ENCODE results near the gene ERCC2.
"Not testable (repeated sequence)": the region's sequence is repeated elsewhere in the genome, so short reads cannot be mapped to it uniquely, and the experiment has no call there.

ERCC2 gene

DNA sequence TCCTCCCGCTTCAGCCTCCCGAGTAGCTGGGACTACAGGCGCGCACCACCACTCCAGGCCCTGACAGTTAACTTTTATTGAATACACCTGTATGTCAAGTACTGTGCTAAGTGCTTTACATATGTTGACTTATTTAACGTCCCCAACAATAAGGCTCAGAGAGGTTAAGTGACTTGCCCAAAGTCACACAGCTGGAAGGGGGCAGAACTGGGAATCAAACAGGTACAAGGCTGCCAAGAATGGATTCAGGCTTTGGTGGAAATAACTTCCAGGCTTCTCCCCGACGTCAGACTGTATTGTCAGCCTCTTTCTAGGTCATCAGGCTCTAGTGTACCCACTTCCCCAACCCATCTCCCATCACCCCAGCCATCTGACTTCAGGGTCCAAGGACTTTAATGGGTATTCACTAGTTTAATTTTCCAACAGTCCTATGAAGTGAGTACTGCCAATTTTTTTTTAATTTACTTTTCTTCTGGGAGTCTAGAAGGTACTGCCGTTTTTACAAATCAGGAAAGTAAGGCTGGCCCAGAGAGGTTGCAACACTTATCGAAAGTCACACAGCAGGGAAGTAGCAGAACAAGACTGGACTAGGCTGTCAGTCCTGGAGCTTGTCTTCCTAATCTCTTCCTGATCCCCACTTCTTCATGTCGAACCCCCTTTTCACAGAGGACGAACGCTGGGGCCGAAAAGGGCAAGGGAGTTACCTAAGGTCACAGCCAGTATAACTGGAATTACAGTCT is 42.8 kb downstream of the ERCC2 start:
- no peak for DNase-seq

DNA sequence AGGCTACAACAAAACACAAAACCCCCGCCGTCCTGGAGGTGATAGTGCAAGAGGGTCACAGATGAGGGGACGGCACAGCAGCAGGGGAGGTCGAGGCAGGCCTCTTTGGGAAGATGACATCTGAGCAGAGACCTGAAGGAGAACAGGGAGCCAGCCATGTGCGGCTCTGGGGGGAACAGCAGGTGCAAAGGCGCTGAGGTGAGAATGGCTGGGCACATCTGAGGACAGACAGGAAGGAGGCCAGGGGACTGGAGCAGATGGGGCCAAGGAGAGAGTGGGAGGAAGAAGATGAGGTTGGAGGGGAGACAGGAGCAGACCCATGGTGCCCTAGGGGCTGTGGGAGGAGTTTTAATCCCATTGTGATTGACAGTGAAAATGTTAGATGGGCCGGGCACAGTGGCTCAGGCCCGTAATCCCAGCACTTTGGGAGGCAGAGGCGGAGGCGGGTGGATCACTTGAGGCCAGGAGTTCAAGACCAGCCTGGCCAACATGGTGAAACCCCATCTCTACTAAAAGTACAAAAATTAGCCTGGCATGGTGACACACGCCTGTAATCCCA is 45.9 kb downstream of the ERCC2 start:
- DNase-seq: no peak

DNA sequence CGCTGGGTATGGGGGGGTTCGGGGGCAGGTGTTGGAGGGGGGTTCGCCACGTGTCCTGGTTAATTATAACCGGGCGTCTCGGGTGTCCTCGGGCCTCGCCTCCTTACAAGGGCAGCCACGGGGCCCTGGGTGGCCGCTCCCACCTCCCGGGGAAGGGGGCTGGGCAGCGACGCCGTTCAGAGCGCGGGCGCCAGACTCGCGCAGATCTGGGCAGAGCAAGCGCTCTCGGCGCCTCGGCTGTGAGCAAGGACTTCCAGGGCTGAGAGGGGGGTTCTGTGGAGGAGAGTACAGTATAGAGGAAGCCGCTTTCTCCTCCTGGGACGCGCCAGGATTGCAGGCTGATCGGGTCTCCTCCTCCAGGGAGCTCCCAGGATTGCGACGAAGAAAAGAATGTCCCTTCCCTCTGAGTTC is 46.7 kb downstream of the ERCC2 start:
- DNase-seq: no peak

DNA sequence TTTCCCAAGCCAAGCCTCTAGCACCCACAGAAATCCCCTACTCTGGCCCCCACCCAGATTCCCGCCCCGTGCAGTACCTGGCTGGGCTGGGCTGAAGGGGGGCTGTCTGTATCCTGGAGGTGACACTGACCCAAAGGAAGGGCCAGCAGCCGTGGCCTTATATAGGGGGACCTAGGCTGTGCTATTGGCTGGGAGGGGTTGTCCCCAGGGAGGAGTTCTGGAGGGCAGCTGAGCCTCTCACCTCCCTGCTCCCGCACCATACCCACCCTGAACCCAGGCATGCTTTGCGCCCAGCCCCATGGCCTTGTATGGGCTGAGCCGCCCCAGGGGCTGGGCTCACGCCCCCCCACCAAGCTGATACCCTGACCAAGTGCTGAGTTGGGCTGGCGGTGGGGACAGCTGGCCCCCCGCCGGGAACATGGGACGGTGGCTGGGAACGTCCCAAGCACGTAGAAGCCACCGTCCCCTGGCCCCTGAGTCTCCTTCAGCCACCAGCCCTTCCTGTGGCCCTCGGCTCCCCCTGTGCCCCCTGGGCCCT is 47.6 kb downstream of the ERCC2 start, which contains the start of gene CKM:
TSS of gene CKM (minus strand) at position 132 of the 538 bp plus-strand sequence. CDS start 3,162 bp downstream, outside the sequence.
- no peak for DNase-seq

DNA sequence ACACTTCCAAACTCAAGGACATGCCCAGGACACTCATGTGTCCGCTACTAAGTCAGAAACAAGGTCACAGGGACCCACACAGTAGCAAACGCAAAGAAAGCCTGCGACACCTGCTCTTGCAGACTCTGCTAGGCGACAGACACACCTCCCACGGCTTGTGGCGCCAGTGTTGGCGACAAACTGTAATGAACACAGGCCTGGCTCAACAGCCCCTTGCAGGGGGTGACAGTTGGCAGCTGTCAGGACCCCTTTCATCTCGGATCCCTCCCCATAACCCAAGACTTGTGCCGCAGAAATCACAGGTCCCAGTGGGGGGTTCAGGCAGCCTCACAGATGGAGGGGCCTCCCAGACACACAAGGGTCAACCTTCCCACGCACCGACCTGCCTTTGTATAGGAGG is 48.1 kb downstream of the ERCC2 start:
- DNase-seq: no peak

DNA sequence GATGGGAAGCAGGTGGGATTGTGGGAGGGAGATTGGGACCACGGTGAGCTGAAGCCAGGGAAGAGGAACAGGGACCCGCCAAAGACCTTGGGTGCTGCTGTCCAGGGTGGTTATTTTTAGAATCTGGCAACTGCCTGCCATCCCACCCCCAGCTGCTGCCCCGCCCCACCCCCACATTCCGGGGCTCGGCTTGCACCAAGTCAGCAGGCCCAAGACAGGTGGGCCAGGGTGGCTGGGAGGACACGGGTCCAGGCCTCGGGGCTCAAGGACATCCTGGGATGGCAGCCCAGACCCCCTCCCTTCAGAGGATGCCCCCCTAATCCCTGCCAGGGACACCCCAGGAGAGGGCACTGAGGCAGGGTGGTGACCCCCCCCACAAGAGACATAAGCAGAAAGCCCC is 48.5 kb downstream of the ERCC2 start:
- DNase-seq: no peak

DNA sequence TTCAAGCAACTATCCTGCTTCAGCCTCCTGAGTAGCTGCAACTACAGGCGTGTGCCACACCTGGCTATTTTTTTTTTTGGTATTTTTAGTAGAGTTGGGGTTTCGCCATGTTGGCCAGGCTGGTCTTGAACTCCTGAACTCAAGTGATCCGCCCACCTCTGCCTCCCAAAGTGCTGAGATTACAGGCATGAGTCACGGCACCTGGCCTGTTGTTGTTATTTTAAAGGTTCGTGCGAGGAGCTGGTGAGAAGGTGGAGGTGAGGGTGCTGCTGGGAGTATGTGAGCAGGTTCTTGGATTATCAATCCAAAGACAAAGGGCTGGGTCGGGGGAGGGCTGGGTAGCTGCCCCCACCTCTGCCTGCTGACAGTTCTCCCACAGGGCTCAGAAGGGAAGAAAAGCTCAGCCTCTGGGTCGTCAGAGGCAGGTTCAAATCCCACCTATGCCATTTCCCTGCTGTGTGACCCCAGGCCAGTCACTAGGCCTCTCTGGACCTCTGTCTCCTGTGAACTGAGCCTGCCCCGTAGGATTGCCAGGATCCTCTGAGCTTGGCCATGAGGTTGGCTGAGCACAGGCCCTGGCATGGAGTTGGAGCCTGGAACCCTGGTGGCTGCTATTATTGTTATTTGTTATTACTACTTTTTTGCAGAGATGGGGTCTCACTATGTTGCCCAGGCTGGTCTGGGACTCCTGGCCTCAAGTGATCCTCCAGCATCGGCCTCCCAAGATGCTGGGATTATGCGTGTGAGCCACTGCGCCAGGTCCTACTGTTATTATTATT is 49.2 kb downstream of the ERCC2 start:
- DNase-seq: no peak

DNA sequence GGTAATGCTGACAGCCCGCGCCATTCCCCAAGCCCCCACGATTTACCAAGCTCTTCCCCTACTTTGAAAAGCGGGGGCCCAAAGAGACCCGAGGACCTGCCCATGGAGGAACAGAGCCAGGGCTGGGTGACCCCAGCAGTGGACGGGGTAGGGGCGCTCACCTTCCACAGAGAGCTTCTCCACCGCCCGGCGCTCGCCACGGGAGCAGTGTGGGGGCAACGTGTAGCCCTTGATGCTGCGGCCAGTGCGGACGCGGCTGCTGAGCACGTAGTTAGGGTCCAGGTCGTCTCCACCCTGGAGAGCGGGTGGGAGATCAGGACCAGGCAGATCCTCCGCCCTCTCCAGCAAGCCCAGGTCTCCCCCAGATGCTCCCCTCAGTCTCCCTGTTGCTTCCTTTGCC is 55.1 kb downstream of the ERCC2 start:
- no peak for DNase-seq

DNA sequence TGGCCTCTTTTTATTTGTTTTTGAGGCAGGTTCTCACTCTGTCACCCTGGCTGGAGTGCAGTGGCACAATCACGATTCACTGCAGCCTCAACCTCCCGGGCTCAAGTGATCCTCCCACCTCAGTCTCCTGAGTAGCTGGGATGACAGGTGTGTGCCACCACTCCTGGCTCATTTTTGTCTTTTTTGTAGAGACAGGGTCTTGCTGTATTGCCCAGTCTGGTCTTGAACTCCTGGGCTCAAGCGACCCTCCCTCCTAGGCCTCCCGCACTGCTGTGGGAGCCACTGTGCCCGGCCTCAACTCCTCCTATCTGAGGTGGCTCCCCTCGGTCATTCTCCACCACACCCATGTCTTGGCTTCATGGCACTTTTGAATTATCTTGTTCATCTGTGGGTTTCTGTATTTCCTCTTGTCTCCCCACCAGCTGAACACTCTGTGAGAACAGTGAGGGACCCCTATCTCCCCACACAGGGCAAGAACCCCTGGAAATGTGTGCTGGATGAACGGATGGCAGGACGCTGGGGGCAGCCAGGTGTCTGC is 55.6 kb downstream of the ERCC2 start:
- DNase-seq: no peak

DNA sequence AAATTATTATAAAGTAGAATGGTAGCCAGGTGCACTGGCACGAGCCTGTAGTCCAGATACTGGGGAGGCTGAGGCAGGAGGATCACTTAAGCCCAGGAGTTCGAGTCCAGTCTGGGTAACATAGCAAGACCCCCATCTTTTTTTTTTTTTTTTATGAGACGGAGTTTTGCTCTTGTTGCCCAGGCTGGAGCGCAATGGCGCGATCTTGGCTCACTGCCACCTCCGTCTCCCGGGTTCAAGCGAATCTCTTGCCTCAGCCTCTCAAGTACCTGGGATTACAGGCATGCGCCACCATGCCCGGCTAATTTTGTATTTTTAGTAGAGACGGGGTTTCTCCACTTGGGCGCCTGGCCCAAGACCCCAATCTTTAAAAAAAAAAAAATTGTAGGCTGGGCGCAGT is 58.1 kb downstream of the ERCC2 start:
- DNase-seq: not testable (repeated sequence)

DNA sequence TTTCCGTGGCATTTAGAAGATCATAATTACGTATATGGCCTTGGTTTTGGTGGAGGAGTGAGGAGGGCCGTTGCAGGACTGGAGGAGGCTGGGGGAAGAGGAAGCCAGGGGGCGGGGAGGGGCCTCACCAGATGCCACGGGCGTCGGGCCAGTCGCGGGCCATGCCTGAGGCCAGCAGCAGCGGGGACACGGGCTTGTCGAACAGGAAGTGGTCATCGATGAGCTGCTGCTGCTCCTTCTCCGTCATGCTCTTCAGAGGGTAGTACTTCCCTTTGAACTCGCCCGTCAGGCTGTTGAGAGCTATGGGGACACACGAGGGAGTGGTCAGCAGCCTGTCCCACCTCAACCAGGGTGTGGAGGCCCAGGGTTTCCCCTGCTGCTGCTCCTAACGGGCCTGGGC is 58.8 kb downstream of the ERCC2 start:
- no peak for DNase-seq

DNA sequence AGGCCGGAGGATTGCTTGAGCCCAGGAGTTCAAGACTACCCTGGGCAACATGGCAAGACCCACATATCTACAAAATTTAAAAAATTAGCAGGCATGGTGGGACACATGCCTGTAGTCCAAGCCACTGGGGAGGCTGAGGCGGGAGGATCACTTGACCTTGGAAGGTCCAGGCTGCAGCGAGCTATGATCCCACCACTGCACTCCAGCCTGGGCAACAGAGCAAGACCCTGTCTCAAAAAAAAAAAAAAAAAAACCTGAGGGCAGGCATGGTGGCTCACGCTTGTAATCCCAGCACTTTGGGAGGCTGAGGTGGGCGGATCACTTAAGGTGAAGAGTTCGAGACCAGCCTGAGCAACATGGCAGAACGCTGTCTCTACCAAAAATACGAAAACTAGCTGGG is 61.1 kb downstream of the ERCC2 start:
- DNase-seq: not testable (repeated sequence)

DNA sequence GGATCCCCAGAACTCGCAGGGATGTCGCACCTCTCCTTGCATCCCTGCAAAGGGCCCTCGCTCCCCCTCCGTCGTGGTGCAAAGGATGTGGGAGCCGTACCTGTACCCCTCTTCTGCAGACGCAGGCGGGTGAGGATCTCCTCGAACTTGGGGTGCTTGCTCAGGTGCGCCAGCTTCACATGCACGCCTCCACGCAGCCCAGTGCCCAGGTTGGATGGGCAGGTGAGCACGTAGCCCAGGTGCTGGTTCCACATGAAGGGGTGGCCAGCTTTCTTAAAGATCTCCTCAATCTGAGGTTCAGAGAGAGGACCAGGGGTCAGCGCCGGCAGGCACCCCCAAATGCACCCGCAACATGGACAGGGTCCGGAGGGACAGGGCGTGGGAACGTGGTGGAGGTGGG is 63.0 kb downstream of the ERCC2 start:
- no peak for DNase-seq

DNA sequence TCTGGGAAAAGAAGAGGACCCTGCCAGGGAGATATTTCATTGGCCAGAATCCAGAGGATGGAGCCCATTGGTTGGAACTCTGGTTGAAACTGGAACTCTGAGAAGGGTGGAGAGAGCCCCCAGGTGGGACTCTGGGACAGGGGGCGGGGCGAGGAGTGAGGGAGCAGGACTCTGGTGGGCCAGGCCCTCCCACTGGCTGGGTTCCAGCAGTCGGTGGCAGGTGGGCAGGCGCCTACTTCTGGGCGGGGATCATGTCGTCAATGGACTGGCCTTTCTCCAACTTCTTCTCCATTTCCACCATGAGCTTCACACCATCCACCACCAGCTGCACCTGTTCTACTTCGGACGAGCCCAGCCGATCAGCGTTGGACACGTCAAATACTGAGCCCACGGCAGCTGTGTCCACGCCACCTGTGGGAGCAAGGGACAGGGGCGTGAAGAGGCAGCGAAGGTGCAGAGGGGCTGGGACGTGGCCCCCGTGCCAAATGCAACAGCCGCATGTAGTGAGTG is 63.8 kb downstream of the ERCC2 start:
- DNase-seq: peak; percentile 53

DNA sequence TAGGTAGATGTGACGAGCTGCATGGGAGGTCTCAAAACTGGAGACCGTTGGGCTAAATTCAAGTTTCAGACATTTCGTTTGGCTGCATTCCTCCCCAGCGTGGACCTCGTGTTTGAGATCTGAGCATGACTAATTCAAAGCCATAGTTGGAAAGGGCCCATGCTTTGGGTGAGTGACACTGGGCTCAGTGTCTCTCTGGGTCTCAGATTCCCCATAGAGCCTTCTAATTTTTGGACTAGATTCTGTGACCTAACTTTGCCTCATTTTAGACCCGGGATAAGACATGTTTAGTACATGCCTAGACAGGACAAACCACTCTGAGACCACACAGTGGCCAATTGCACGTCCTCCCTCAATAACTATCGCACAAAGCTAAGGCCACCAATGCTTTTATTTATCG is 64.3 kb downstream of the ERCC2 start:
- no peak for DNase-seq

DNA sequence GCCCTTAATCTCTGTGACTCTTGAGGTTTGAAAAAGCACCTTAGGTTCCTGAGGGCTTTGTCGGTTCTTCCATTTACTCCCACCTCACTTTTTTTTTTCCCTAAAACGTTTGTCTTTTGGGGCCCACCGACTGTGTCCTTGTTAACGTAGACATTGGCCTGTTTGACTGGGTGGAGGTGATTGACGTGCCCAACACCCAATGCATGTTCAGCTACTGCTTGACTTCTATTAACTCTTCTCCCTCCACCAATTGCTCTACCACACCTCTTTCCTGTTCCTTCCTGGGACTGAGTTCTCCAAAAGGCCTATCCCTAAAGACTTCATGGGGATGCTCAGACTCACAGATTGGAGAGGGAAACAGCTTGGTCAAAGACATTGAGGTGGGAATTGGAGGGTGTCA is 65.0 kb downstream of the ERCC2 start:
- no peak for DNase-seq

DNA sequence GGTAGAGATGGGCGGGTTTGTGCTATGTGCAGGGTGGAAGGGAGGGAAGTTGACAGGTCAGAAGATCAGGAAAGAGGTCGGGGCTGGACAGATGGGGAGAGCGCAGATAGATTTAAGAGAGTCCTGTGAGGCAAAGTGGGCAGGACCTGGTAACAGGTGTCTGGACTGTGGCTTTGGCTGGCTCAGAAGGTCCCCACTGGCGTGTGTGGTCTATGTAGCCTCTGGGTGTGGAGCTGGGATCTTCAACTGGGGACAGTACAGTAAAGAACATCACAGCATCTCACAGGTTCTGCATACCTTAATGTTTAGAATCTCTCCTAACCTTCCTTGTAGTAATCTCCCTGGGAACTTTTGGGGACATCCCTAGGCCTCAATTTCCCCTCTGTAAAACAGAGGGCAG is 65.4 kb downstream of the ERCC2 start:
- DNase-seq: no peak

DNA sequence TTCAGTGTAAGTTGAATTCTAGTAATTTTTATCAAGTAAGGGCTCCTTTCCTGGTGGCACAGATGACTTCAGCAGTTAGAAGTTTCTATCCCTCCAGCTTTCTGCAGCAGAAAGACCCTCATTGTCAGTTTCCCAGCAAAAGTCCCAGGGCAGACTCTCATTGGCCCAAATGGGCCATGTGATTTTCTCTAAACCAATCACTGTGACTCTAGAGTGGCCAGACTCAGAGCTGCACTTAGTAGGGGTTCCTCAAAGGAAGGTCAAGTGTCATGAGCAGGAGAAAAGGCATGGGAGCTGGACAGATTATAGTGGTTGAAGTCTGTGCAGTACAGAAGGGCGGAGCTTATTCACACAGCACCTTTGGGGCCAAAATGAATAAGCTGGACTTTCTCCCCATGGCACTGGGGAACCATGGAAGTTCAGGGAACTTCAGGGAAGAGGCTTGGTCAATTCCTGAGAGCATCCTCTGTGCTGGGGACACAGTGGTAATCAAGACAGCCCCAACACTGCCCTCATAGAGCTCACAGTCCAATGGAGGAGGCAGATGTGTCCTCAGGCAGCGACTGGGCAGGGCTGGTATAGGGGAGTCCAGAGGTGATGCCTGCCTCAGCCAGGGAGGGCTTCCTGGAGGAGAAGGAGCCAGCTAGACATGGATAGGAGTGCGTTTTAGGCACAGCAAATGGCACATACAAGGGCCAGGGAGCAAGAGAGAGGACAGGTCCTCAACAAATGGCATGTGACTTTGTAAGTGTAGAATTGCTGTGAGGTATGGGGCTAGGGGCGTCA is 66.0 kb downstream of the ERCC2 start:
- DNase-seq: no peak

DNA sequence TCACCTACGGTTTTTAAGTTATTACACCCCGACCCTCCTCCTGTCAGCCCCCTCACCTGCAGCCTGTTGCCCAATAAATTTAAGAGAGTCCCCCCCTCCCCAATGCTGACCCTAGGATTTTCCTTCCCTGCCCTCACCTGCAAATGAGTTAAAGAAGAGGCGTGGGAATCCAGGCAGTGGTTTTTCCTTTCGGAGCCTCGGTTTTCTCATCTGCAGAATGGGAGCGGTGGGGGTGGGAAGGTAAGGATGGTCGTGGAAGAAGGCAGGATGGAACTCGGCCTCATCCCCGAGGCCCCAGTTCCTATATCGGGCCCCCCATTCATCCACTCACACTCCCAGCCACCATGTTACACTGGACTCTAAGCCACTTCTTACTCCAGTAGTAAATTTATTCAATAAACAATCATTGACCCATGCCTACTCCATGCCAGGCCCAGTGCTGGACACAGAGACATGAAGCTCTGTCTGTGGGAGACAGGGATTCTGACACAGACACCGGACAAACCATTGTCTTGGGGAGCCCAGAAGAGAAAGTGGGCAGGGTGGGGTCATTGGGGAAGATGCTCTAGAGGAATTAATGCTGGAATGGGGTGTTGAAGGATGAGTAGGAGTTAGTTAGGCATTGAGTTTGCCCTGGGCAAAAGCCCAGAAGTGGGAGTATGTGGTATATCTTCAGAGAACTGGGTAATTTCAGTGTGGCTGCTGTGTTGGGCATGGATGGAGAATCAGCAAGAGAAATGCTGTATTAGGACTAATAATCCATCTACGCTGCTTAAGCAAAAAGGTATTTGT is 66.9 kb downstream of the ERCC2 start:
- DNase-seq: no peak

DNA sequence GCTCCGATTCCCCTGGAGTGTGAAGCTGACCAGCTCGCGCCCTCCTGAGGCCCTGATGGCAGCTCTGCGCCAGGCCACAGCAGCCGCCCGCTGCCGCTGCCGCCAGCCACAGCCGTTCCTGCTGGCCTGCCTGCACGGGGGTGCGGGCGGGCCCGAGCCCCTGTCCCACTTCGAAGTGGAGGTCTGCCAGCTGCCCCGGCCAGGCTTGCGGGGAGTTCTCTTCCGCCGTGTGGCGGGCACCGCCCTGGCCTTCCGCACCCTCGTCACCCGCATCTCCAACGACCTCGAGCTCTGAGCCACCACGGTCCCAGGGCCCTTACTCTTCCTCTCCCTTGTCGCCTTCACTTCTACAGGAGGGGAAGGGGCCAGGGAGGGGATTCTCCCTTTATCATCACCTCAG is 68.0 kb downstream of the ERCC2 start:
- no peak for DNase-seq
